C4-2B (cell line): Measurements from ENCODE around the gene AGAP5.

Source experiments
- ZFX ChIP-seq: fragments of 450-650 bp; IDR thresholded peaks from 2 replicates; pipeline ENCODE4 v1.6.1; 2017
- TF ChIP-seq, protein P1 (sequence below): fragments of 450-650 bp; conservative IDR thresholded peaks from 2 replicates; pipeline ENCODE4 v1.5.1; 2017; ENCODE audit warnings: mild to moderate bottlenecking

DNA sequence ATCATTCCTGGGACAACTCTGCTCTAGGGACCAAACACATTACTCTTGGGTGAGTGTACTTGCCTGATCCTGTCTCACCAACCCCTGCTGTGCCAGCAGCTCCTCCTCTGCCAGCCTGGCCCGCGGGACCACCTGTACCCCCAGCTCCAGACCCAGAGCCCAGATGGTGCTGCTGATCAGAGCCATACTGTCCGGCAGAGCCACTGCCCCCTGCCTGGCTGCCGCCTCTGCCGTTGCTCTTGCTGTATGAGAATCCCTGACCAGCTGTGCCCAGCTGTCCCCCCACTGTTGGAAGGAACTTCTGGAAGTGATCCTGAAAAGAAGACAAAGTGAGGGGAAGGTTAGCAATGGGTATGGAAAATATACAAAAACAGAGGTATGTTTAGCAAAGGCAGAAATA lies 63.5 kb downstream of the AGAP5 start:
- TF ChIP-seq, protein P1, sequence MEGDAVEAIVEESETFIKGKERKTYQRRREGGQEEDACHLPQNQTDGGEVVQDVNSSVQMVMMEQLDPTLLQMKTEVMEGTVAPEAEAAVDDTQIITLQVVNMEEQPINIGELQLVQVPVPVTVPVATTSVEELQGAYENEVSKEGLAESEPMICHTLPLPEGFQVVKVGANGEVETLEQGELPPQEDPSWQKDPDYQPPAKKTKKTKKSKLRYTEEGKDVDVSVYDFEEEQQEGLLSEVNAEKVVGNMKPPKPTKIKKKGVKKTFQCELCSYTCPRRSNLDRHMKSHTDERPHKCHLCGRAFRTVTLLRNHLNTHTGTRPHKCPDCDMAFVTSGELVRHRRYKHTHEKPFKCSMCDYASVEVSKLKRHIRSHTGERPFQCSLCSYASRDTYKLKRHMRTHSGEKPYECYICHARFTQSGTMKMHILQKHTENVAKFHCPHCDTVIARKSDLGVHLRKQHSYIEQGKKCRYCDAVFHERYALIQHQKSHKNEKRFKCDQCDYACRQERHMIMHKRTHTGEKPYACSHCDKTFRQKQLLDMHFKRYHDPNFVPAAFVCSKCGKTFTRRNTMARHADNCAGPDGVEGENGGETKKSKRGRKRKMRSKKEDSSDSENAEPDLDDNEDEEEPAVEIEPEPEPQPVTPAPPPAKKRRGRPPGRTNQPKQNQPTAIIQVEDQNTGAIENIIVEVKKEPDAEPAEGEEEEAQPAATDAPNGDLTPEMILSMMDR, result no peak
- TF ChIP-seq ZFX, result no peak
